CD4-positive, alpha-beta T cell (primary cell): ENCODE results near the gene COPG2. TPM values are rescaled to one million over a fixed set of nuclear protein-coding genes. Genes with fewer than 3 reads are reported as not detected.

Source experiments
- ATAC-seq: fragments of 200-7000 bp; cut with Tn5 transposase; one replicate; pipeline ENCODE4 v1.10.0; 2022; ENCODE audit warnings: mild to moderate bottlenecking; ENCODE audit not compliant: poor library complexity
- CTCF ChIA-PET: fragments of 350-600 bp; sonication (Branson Sonifier 250); formaldehyde crosslinking; loops from one replicate; lab custom pipeline; 2021; ENCODE audit warnings: antibody characterized with exemption, inconsistent platforms; lab: Charles Lee
- POLR2A ChIA-PET: fragments of 350-600 bp; sonication (Branson Sonifier 250); formaldehyde crosslinking; loops from one replicate; lab custom pipeline; 2021; ENCODE audit warnings: antibody characterized with exemption, inconsistent platforms; lab: Charles Lee
- DNase-seq, 14 experiments: peaks; one replicate each; pipeline ENCODE4 v3.0.0-alpha.2; 2013 to 2020; ENCODE audit warnings: mixed read lengths in 2 of 14
- H3K27ac ChIP-seq, 2 donors: one replicate each; pipeline versions ENCODE4 v1.5.1 to v1.7.0; 2013; ENCODE audit warnings: low read length in 2 of 2, low read depth in 1 of 2, mild to moderate bottlenecking in 1 of 2
- H3K27me3 ChIP-seq, 2 experiments: 1 replicate in 1 of 2; 2 replicates in 1 of 2; pipeline versions ENCODE4 v1.6.1 to v1.7.0; 2013; ENCODE audit warnings: low read length in 2 of 2, control low read depth in 1 of 2, mild to moderate bottlenecking in 1 of 2, moderate library complexity in 1 of 2; ENCODE audit not compliant: insufficient read depth in 2 of 2, control insufficient read depth in 1 of 2
- H3K36me3 ChIP-seq: one replicate; pipeline ENCODE4 v1.6.1; 2013; ENCODE audit warnings: low read length, control low read depth; ENCODE audit not compliant: insufficient read depth
- H3K4me1 ChIP-seq: one replicate; pipeline ENCODE4 v1.6.1; 2013; ENCODE audit warnings: low read length, control low read depth; ENCODE audit not compliant: insufficient read depth
- H3K4me3 ChIP-seq: one replicate; pipeline ENCODE4 v1.5.1; 2013; ENCODE audit warnings: mild to moderate bottlenecking, low read length, moderate library complexity
- H3K9me3 ChIP-seq, 2 experiments: 1 replicate in 1 of 2; 2 replicates in 1 of 2; pipeline versions ENCODE4 v1.6.1 to v1.7.0; 2013; ENCODE audit warnings: low read length in 2 of 2, mild to moderate bottlenecking in 2 of 2, control low read depth in 1 of 2, moderate library complexity in 1 of 2; ENCODE audit not compliant: control insufficient read depth in 1 of 2, insufficient read depth in 1 of 2
- H3K27ac Mint-ChIP-seq: one replicate; pipeline ENCODE4 v1.8.0; 2020; ENCODE audit warnings: mixed read lengths
- H3K27me3 Mint-ChIP-seq: one replicate; pipeline ENCODE4 v1.8.0; 2021; ENCODE audit warnings: mixed read lengths
- H3K36me3 Mint-ChIP-seq: one replicate; pipeline ENCODE4 v1.8.0; 2021; ENCODE audit warnings: low read depth, mixed read lengths
- H3K4me1 Mint-ChIP-seq: one replicate; pipeline ENCODE4 v1.8.0; 2021; ENCODE audit warnings: low read depth, mixed read lengths
- H3K4me3 Mint-ChIP-seq: one replicate; pipeline ENCODE4 v1.8.0; 2020; ENCODE audit warnings: mild to moderate bottlenecking, mixed read lengths
- H3K9me3 Mint-ChIP-seq: one replicate; pipeline ENCODE4 v1.8.0; 2020; ENCODE audit warnings: mixed read lengths
- CTCF ChIP-seq: fragments of 200-600 bp; IDR thresholded peaks from one replicate; pipeline ENCODE4 v1.8.0; 2022; ENCODE audit warnings: antibody characterized with exemption, mild to moderate bottlenecking
- intact Hi-C, 2 experiments: fragments of 100-400 bp; cut with DNase I in 1 of 2; cut with micrococcal nuclease in 1 of 2; formaldehyde crosslinking; loops; one replicate each; pipeline versions ENCODE4 v1.15.1 to v1.9.0; 2023 to 2025; cut with DNase I, micrococcal nuclease
- total RNA-seq, 174 experiments: library from RNA in 2 of 174; stranded (reverse) in 2 of 174; gene quantifications; one replicate each; pipeline ENCODE4 v1.2.3 and lab custom pipeline; 2021 to 2026

Gene COPG2
- total RNA-seq, 2 experiments from 2014 or later: 4.1 to 4.3 TPM

GRCh38 chr7:130669085-130669700, 645 bp upstream of the COPG2 start:
- H3K27ac Mint-ChIP-seq: peak overlapping the region; percentile 74
- Histone ChIP-seq H3K36me3 (no peaks in the 10 kb centered on the region), H3K27me3 (no peaks in the 10 kb centered on the region), H3K4me3 (peak overlapping the region; percentile 70), H3K27ac (peak overlapping the region in 1 of 2 donors; percentile 41), H3K4me1 (peaks cover 13% of the 10 kb centered on the region), H3K9me3 (no peaks in the 10 kb centered on the region)
- no peaks in the 10 kb centered on the region for H3K9me3 Mint-ChIP-seq
- POLR2A ChIA-PET: interaction anchor here (1.0 to 1.4 kb wide), 2 partner anchors 9 to 89 kb away, joined by 3 read pairs; no protein-coding TSS in a partner anchor
- peak; percentile 25 for ATAC-seq
- H3K4me3 Mint-ChIP-seq: peak overlapping the region; percentile 95
- peaks cover 21% of the 10 kb centered on the region for H3K4me1 Mint-ChIP-seq
- intact Hi-C loops: loop anchor here in 1 of 2 experiments (2.0 to 5.0 kb wide), 3 partner anchors 227 to 598 kb away; partner anchors contain the start of genes CEP41, KLHDC10 and TMEM209
- peak in 2 of 14 experiments; percentile 0 to 35 for DNase-seq
- H3K36me3 Mint-ChIP-seq: peaks cover 21% of the 10 kb centered on the region
- H3K27me3 Mint-ChIP-seq: no peaks in the 10 kb centered on the region
- CTCF ChIA-PET: no interaction called here
- no peak for TF ChIP-seq CTCF

GRCh38 chr7:130667593-130668257, 823 bp downstream of the COPG2 start:
- peak overlapping the region; percentile 83 for H3K4me3 ChIP-seq
- H3K9me3 ChIP-seq: no peaks in the 10 kb centered on the region
- ChIA-PET CTCF (no interaction called here), POLR2A (interaction anchor here (0.6 kb wide), 1 partner anchor 66 kb away, joined by 3 read pairs; the partner anchor contains the start of gene KLF14)
- DNase-seq: peak in 2 of 14 experiments; percentile 3 to 21
- intact Hi-C loops: loop anchor here in 1 of 2 experiments (2.0 to 5.0 kb wide), 3 partner anchors 225 to 597 kb away; partner anchors contain the start of genes CEP41, KLHDC10 and TMEM209
- Mint-ChIP-seq H3K4me3 (peak overlapping the region; percentile 94), H3K9me3 (no peaks in the 10 kb centered on the region), H3K27me3 (no peaks in the 10 kb centered on the region), H3K27ac (peak overlapping the region; percentile 82), H3K4me1 (peaks cover 21% of the 10 kb centered on the region), H3K36me3 (peaks cover 26% of the 10 kb centered on the region)
- no peak for TF ChIP-seq CTCF
- no peaks in the 10 kb centered on the region for H3K36me3 ChIP-seq
- H3K27ac ChIP-seq: no peak overlapping the region
- H3K27me3 ChIP-seq: no peaks in the 10 kb centered on the region
- peaks cover 13% of the 10 kb centered on the region for H3K4me1 ChIP-seq
- peak; percentile 12 for ATAC-seq

GRCh38 chr7:130662426-130662825, 6.1 kb downstream of the COPG2 start:
- no peaks in the 10 kb centered on the region for H3K27me3 ChIP-seq
- H3K4me1 Mint-ChIP-seq: peaks cover 13% of the 10 kb centered on the region
- peaks cover 59% of the 10 kb centered on the region for H3K36me3 Mint-ChIP-seq
- H3K9me3 Mint-ChIP-seq: no peaks in the 10 kb centered on the region
- POLR2A ChIA-PET: no interaction called here
- TF ChIP-seq CTCF: no peak
- no peak overlapping the region for H3K27ac ChIP-seq
- ATAC-seq: no peak
- no peaks in the 10 kb centered on the region for H3K27me3 Mint-ChIP-seq
- H3K9me3 ChIP-seq: no peaks in the 10 kb centered on the region
- CTCF ChIA-PET: no interaction called here
- no peak for DNase-seq
- peaks cover under 1% of the 10 kb centered on the region for H3K4me1 ChIP-seq
- intact Hi-C loops: no loop called here
- H3K4me3 Mint-ChIP-seq: no peak overlapping the region
- H3K36me3 ChIP-seq: peaks cover 11% of the 10 kb centered on the region
- no peak overlapping the region for H3K4me3 ChIP-seq
- H3K27ac Mint-ChIP-seq: no peak overlapping the region
